HG03139 (cell line): Measurements from ENCODE around the gene GPRASP1.
"Not testable (repeated sequence)": the region's sequence is repeated elsewhere in the genome, so short reads cannot be mapped to it uniquely, and the experiment has no call there.

Source experiments
- ATAC-seq: cut with Tn5 transposase; IDR thresholded peaks from one replicate; pipeline ENCODE4 v1.9.1; 2021; ENCODE audit not compliant: unreplicated experiment

The GPRASP1 gene

GRCh38 chrX:102651242-102652011 lies at the start of gene GPRASP1:
TSS of gene GPRASP1 (plus strand) at chrX:102651483. CDS start at chrX:102653914, 2,431 bp downstream.
- ATAC-seq, result no peak

GRCh38 chrX:102604327-102604726 lies 47.0 kb upstream of the GPRASP1 start:
- no peak for ATAC-seq

GRCh38 chrX:102606115-102606514 lies 45.2 kb upstream of the GPRASP1 start:
- ATAC-seq, result no peak

GRCh38 chrX:102610905-102611304 lies 40.4 kb upstream of the GPRASP1 start:
- ATAC-seq, result no peak

GRCh38 chrX:102624105-102624504 lies 27.2 kb upstream of the GPRASP1 start:
- ATAC-seq, result no peak

- no peak for ATAC-seq
Observed at GRCh38 chrX:102627640-102628039, 23.6 kb upstream of the GPRASP1 start.

- ATAC-seq, result no peak
Observed at GRCh38 chrX:102637561-102637960, 13.7 kb upstream of the GPRASP1 start.

- no peak for ATAC-seq
Observed at GRCh38 chrX:102650903-102651241, 411 bp upstream of the GPRASP1 start.

GRCh38 chrX:102652031-102652688 lies 877 bp downstream of the GPRASP1 start:
- ATAC-seq, result no peak

- ATAC-seq, result no peak
Observed at GRCh38 chrX:102654696-102655095, 3.4 kb downstream of the GPRASP1 start.

- ATAC-seq, result no peak
Observed at GRCh38 chrX:102658556-102658955, 7.3 kb downstream of the GPRASP1 start.

- peak; percentile 96 for ATAC-seq
Observed at GRCh38 chrX:102659790-102660757, 8.8 kb downstream of the GPRASP1 start.

- ATAC-seq, result not testable (repeated sequence)
Observed at GRCh38 chrX:102663820-102664219, 12.5 kb downstream of the GPRASP1 start.

GRCh38 chrX:102667034-102667433 lies 15.8 kb downstream of the GPRASP1 start:
- not testable (repeated sequence) for ATAC-seq

- no peak for ATAC-seq
Observed at GRCh38 chrX:102669526-102669925, 18.2 kb downstream of the GPRASP1 start.

- ATAC-seq, result no peak
Observed at GRCh38 chrX:102672856-102673255, 21.6 kb downstream of the GPRASP1 start.

- not testable (repeated sequence) for ATAC-seq
Observed at GRCh38 chrX:102677479-102677878, 26.2 kb downstream of the GPRASP1 start.

GRCh38 chrX:102684772-102685520 lies 33.7 kb downstream of the GPRASP1 start:
- no peak for ATAC-seq

- ATAC-seq, result no peak
Observed at GRCh38 chrX:102694749-102695148, 43.5 kb downstream of the GPRASP1 start.

- no peak for ATAC-seq
Observed at GRCh38 chrX:102696306-102696705, 45.0 kb downstream of the GPRASP1 start.

- ATAC-seq, result no peak
Observed at GRCh38 chrX:102697494-102697893, 46.2 kb downstream of the GPRASP1 start.
